DOHH2 (cell line): ENCODE data around the gene CLDN24.

Source experiments
- H3F3A ChIP-seq: fragments of 200-600 bp; sonication (generic), shearing (Covaris generic); 2 replicates; pipeline ENCODE4 v1.6.0; 2016; ENCODE audit warnings: antibody characterized with exemption, mild to moderate bottlenecking; ENCODE audit not compliant: control insufficient read depth, insufficient read depth
- H3K27ac ChIP-seq: fragments of 200-600 bp; sonication (generic); 2 replicates; pipeline ENCODE4 v1.5.1; 2014; ENCODE audit warnings: low read depth, mild to moderate bottlenecking, low read length, moderate library complexity
- H3K27me3 ChIP-seq: fragments of 200-600 bp; sonication (generic); 2 replicates; pipeline ENCODE4 v1.6.1; 2014; ENCODE audit warnings: mild to moderate bottlenecking, low read length, mixed read lengths; ENCODE audit not compliant: control insufficient read depth
- H3K36me3 ChIP-seq: fragments of 200-600 bp; sonication (generic); 2 replicates; pipeline ENCODE4 v1.6.1; 2014; ENCODE audit warnings: mild to moderate bottlenecking, low read length, moderate library complexity, mixed read lengths; ENCODE audit not compliant: control insufficient read depth
- H3K4me1 ChIP-seq: fragments of 200-600 bp; sonication (generic); 2 replicates; pipeline ENCODE4 v1.6.1; 2014; ENCODE audit warnings: mild to moderate bottlenecking, low read length, mixed read lengths; ENCODE audit not compliant: control insufficient read depth
- H3K4me2 ChIP-seq: fragments of 200-600 bp; sonication (generic); 2 replicates; pipeline ENCODE4 v1.6.0; 2014; ENCODE audit warnings: mild to moderate bottlenecking, low read length, moderate library complexity
- H3K4me3 ChIP-seq: fragments of 200-600 bp; sonication (generic); 2 replicates; pipeline ENCODE4 v1.5.1; 2014; ENCODE audit warnings: mild to moderate bottlenecking, low read length, mixed read lengths
- H3K79me2 ChIP-seq: fragments of 200-600 bp; sonication (generic); 2 replicates; pipeline ENCODE4 v1.6.1; 2014; ENCODE audit warnings: mild to moderate bottlenecking, low read length, mixed read lengths; ENCODE audit not compliant: control insufficient read depth
- H3K9me2 ChIP-seq: fragments of 200-600 bp; sonication (generic); replicated peaks from 2 replicates; pipeline ENCODE4 v1.6.1; 2014; ENCODE audit warnings: mild to moderate bottlenecking, low read length, mixed read lengths; ENCODE audit not compliant: control insufficient read depth
- H3K9me3 ChIP-seq: fragments of 200-600 bp; sonication (generic); 2 replicates; pipeline ENCODE4 v1.6.1; 2014; ENCODE audit warnings: antibody characterized with exemption, low read length, mixed read lengths; ENCODE audit not compliant: control insufficient read depth, insufficient read depth
- H4K20me1 ChIP-seq: fragments of 200-600 bp; sonication (generic); 2 replicates; pipeline ENCODE4 v1.6.0; 2014; ENCODE audit warnings: low read depth, mild to moderate bottlenecking, antibody characterized with exemption, low read length, moderate library complexity; ENCODE audit not compliant: control insufficient read depth, insufficient read depth
- EZH2phosphoT487 ChIP-seq: fragments of 200-600 bp; sonication (generic); IDR thresholded peaks from 2 replicates; pipeline ENCODE4 v1.6.1; 2017; ENCODE audit warnings: borderline replicate concordance, mild to moderate bottlenecking, antibody characterized with exemption, low read length, moderate library complexity, mixed read lengths
- TF ChIP-seq, protein P1 (sequence below): fragments of 200-600 bp; sonication (generic); IDR thresholded peaks from one replicate; pipeline ENCODE4 v1.5.1; 2014; ENCODE audit warnings: antibody characterized with exemption, mild to moderate bottlenecking, low read depth, low read length; ENCODE audit not compliant: poor library complexity, severe bottlenecking

The CLDN24 gene

DNA sequence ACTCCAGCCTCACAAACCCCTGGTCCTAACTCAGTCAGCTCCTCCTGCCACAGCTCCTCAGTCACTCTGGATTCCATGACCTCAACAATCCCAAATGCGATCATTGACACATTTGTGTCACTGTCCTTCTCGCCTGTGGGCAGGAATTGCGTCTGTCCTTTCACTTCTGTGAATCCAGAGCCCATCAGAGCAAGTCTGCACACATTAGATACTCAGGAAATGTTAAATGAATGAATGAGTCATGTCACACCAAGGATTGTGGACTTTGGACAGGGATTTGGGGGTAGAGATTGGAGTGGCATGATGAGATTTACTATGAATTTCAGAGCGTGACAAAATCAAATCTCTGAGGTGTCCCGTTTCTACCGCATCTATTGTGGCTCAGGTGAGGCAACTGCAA, 11.8 kb upstream of the CLDN24 start:
- TF ChIP-seq, protein P1, sequence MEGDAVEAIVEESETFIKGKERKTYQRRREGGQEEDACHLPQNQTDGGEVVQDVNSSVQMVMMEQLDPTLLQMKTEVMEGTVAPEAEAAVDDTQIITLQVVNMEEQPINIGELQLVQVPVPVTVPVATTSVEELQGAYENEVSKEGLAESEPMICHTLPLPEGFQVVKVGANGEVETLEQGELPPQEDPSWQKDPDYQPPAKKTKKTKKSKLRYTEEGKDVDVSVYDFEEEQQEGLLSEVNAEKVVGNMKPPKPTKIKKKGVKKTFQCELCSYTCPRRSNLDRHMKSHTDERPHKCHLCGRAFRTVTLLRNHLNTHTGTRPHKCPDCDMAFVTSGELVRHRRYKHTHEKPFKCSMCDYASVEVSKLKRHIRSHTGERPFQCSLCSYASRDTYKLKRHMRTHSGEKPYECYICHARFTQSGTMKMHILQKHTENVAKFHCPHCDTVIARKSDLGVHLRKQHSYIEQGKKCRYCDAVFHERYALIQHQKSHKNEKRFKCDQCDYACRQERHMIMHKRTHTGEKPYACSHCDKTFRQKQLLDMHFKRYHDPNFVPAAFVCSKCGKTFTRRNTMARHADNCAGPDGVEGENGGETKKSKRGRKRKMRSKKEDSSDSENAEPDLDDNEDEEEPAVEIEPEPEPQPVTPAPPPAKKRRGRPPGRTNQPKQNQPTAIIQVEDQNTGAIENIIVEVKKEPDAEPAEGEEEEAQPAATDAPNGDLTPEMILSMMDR: no peak
- TF ChIP-seq EZH2phosphoT487: no peak

GRCh38 chr4:183333202-183333601, 11.0 kb upstream of the CLDN24 start:
- Histone ChIP-seq H4K20me1 (no peaks in the 10 kb centered on the region), H3K79me2 (no peaks in the 10 kb centered on the region), H3K4me3 (no peak overlapping the region), H3F3A (no peaks in the 10 kb centered on the region), H3K9me3 (no peaks in the 10 kb centered on the region), H3K9me2 (no peaks in the 10 kb centered on the region), H3K27ac (no peak overlapping the region), H3K27me3 (no peaks in the 10 kb centered on the region), H3K4me2 (no peak overlapping the region), H3K4me1 (no peaks in the 10 kb centered on the region), H3K36me3 (no peaks in the 10 kb centered on the region)
- TF ChIP-seq, protein P1: no peak
- no peak for TF ChIP-seq EZH2phosphoT487

More for the DNA sequence above, 11.8 kb upstream of the CLDN24 start:
- no peaks in the 10 kb centered on the region for H3K4me1 ChIP-seq
- H4K20me1 ChIP-seq: no peaks in the 10 kb centered on the region
- no peaks in the 10 kb centered on the region for H3K27me3 ChIP-seq
- no peaks in the 10 kb centered on the region for H3K36me3 ChIP-seq
- H3K4me2 ChIP-seq: no peak overlapping the region
- H3K79me2 ChIP-seq: no peaks in the 10 kb centered on the region
- H3K9me3 ChIP-seq: no peaks in the 10 kb centered on the region
- no peak overlapping the region for H3K27ac ChIP-seq
- no peak overlapping the region for H3K4me3 ChIP-seq
- no peaks in the 10 kb centered on the region for H3F3A ChIP-seq
- H3K9me2 ChIP-seq: no peaks in the 10 kb centered on the region

DNA sequence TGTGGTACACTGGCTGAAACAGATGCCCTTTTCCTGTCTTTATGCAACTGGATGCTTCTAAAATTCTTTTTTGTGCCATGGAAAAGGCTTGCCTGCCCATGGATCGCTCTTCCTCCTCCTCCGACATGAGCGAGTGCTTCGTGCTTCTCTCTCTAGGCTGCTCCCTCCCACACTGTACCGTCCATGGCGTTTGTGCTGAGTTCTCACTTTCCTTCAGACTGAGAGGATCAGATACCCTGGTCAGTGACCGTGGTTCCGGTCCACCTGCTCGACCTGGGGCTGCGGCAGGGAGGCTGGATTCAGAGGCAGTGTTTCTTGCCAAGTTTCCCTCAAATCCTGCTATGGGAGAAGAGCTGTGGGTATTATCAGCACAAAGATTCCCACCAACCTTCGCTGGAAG, 10.2 kb upstream of the CLDN24 start:
- no peaks in the 10 kb centered on the region for H3K4me1 ChIP-seq
- no peaks in the 10 kb centered on the region for H3K79me2 ChIP-seq
- no peaks in the 10 kb centered on the region for H3K27me3 ChIP-seq
- no peak overlapping the region for H3K4me2 ChIP-seq
- no peak overlapping the region for H3K27ac ChIP-seq
- H3K4me3 ChIP-seq: no peak overlapping the region
- H4K20me1 ChIP-seq: no peaks in the 10 kb centered on the region
- no peaks in the 10 kb centered on the region for H3F3A ChIP-seq
- H3K36me3 ChIP-seq: no peaks in the 10 kb centered on the region
- no peak for TF ChIP-seq EZH2phosphoT487
- H3K9me2 ChIP-seq: no peaks in the 10 kb centered on the region
- H3K9me3 ChIP-seq: no peaks in the 10 kb centered on the region

DNA sequence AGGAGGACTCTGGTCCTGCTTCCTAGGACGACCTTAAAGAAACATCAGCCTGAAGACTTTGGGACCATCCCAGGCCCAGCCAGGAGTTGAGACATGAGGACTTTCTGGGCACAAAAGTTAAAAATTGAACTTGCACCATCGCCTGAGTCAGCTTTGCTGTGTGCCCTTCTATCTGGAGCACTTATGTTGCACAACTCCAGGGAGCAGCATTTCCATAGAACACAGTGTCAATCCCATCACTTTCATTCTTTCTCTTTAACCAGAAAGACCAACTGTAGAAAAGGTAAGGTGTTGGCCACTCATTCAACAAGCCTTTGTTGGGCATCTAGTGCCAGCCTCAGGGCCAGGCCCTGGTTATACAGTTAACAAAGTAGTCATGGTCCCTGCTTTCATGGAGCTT, 8.6 kb upstream of the CLDN24 start:
- no peaks in the 10 kb centered on the region for H3K27me3 ChIP-seq
- H3K4me1 ChIP-seq: no peaks in the 10 kb centered on the region
- H3K36me3 ChIP-seq: no peaks in the 10 kb centered on the region
- H3K4me2 ChIP-seq: no peak overlapping the region
- no peaks in the 10 kb centered on the region for H3F3A ChIP-seq
- H3K9me2 ChIP-seq: no peaks in the 10 kb centered on the region
- no peak overlapping the region for H3K27ac ChIP-seq
- H4K20me1 ChIP-seq: no peaks in the 10 kb centered on the region
- H3K4me3 ChIP-seq: no peak overlapping the region
- H3K9me3 ChIP-seq: no peaks in the 10 kb centered on the region
- no peaks in the 10 kb centered on the region for H3K79me2 ChIP-seq
- TF ChIP-seq, protein P1: no peak
- no peak for TF ChIP-seq EZH2phosphoT487
